Calu3 (cell line): ENCODE results near the gene WWOX. TPM values are rescaled to one million over a fixed set of nuclear protein-coding genes. Genes with fewer than 3 reads are reported as not detected.

Source experiments
- BruUV-seq: library from RNA; stranded (reverse); fragments of 400-500 nt; replicated peaks from 2 replicates; lab custom pipeline; 2021; lab: Mats Ljungman, UMichigan
- CTCF ChIA-PET: fragments of 300-600 bp; sonication (Branson Sonifier 250); formaldehyde crosslinking; loops from one replicate; lab custom pipeline; 2022; ENCODE audit warnings: antibody characterized with exemption; lab: Charles Lee
- DNase-seq: peaks from one replicate; pipeline ENCODE4 v3.0.0; 2022
- H3K27ac Mint-ChIP-seq: one replicate; pipeline ENCODE4 v1.8.0; 2022; ENCODE audit warnings: mixed read lengths; ENCODE audit not compliant: unreplicated experiment
- H3K27me3 Mint-ChIP-seq: one replicate; pipeline ENCODE4 v1.8.0; 2022; ENCODE audit warnings: mixed read lengths; ENCODE audit not compliant: unreplicated experiment
- H3K36me3 Mint-ChIP-seq: one replicate; pipeline ENCODE4 v1.8.0; 2022; ENCODE audit warnings: mild to moderate bottlenecking, moderate library complexity, mixed read lengths; ENCODE audit not compliant: insufficient read depth, unreplicated experiment
- H3K4me1 Mint-ChIP-seq: one replicate; pipeline ENCODE4 v1.8.0; 2022; ENCODE audit warnings: mild to moderate bottlenecking, low read depth, mixed read lengths; ENCODE audit not compliant: unreplicated experiment
- H3K4me3 Mint-ChIP-seq: one replicate; pipeline ENCODE4 v1.8.0; 2022; ENCODE audit warnings: mild to moderate bottlenecking, low read depth, moderate library complexity, mixed read lengths; ENCODE audit not compliant: unreplicated experiment
- H3K9me3 Mint-ChIP-seq: one replicate; pipeline ENCODE4 v1.8.0; 2022; ENCODE audit warnings: low read depth, mixed read lengths; ENCODE audit not compliant: unreplicated experiment
- intact Hi-C: fragments of 100-400 bp; cut with micrococcal nuclease; formaldehyde crosslinking; loops from one replicate; pipeline ENCODE4 v1.10.0; 2022; ENCODE audit not compliant: unreplicated experiment
- total RNA-seq: library from RNA; stranded (reverse); gene quantifications from 2 replicates; pipeline ENCODE4 v1.2.3, GENCODE V29; 2022
- TF ChIP-seq, protein P1 (sequence below): fragments of 200-600 bp; IDR thresholded peaks from one replicate; pipeline ENCODE4 v1.8.0; 2022; ENCODE audit warnings: antibody characterized with exemption; ENCODE audit not compliant: unreplicated experiment

Gene WWOX
- total RNA-seq, 1 experiment from 2014 or later = 33.5 TPM

DNA sequence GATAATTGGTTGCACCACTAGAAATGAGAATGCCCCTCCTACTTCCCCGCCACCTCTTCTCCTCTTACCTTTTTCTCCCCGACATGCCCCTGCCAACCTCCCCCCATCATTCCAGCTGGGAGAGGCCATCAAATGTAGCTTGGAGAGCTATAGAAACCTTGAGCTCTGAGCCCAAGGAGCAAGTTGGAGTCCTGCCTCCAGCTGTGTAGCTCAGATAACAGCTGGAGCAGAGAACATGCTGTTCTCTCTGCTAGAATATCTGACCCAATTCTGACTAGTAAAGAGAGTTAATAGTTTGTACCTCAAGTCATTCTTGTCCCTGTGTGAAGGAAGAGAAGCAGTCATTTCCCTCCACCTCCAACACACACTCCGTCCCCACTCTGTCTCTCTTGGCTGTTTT is 1010.8 kb downstream of the WWOX start:
- no peaks in the 10 kb centered on the region for H3K4me1 Mint-ChIP-seq
- no TSS peak for BruUV-seq
- H3K27ac Mint-ChIP-seq = no peak overlapping the region
- intact Hi-C loops = no loop called here
- H3K27me3 Mint-ChIP-seq = no peaks in the 10 kb centered on the region
- H3K36me3 Mint-ChIP-seq = no peaks in the 10 kb centered on the region
- no peak overlapping the region for H3K4me3 Mint-ChIP-seq
- CTCF ChIA-PET = no interaction called here
- TF ChIP-seq, protein P1, sequence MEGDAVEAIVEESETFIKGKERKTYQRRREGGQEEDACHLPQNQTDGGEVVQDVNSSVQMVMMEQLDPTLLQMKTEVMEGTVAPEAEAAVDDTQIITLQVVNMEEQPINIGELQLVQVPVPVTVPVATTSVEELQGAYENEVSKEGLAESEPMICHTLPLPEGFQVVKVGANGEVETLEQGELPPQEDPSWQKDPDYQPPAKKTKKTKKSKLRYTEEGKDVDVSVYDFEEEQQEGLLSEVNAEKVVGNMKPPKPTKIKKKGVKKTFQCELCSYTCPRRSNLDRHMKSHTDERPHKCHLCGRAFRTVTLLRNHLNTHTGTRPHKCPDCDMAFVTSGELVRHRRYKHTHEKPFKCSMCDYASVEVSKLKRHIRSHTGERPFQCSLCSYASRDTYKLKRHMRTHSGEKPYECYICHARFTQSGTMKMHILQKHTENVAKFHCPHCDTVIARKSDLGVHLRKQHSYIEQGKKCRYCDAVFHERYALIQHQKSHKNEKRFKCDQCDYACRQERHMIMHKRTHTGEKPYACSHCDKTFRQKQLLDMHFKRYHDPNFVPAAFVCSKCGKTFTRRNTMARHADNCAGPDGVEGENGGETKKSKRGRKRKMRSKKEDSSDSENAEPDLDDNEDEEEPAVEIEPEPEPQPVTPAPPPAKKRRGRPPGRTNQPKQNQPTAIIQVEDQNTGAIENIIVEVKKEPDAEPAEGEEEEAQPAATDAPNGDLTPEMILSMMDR = no peak
- DNase-seq = no peak
- H3K9me3 Mint-ChIP-seq = peaks cover 6% of the 10 kb centered on the region

DNA sequence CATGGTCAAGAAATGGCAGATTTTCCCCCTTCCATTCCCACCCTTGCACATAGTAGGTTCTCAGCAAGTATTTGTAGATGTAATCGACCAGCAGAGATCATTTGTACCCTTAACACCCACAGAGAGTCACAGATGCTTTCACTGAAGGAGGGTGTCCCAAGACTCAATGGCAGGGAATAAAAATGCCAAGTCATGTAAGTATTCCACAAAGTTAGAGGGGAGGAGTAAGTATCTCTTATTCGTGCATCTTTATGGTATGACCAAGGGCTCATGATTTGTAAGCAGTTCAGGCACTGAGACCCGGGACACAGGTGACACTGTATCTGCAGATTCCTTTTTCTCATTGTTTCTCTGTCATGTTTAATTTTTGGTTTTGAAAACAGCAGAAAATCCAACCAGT is 1011.5 kb downstream of the WWOX start:
- TF ChIP-seq, protein P1 = no peak
- Mint-ChIP-seq H3K27ac (no peak overlapping the region), H3K36me3 (no peaks in the 10 kb centered on the region), H3K4me1 (no peaks in the 10 kb centered on the region), H3K4me3 (no peak overlapping the region), H3K27me3 (no peaks in the 10 kb centered on the region), H3K9me3 (peaks cover 6% of the 10 kb centered on the region)
- intact Hi-C loops = no loop called here
- BruUV-seq = no TSS peak
- CTCF ChIA-PET = no interaction called here
- DNase-seq = no peak

DNA sequence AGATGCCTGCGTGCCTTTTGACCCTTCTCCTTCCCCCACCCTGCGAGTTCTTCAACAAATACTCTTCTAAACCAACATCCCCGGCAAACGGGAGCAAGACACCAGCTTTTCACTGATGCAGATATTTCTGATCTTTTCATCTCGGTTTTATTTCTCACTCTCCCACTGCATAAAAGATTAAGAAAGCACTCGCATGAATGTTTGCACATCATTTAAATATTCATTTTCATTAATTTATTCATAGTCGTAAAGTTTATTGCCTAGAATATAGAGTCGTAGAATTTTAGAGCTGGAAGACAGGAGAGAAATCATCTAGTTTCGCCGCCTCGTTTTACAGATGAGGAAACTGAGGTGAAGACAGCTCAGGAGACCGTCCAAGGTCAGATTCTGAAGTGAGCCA is 1013.0 kb downstream of the WWOX start:
- peaks cover 6% of the 10 kb centered on the region for H3K9me3 Mint-ChIP-seq
- no peaks in the 10 kb centered on the region for H3K27me3 Mint-ChIP-seq
- BruUV-seq = no TSS peak
- H3K27ac Mint-ChIP-seq = no peak overlapping the region
- CTCF ChIA-PET = no interaction called here
- H3K4me3 Mint-ChIP-seq = no peak overlapping the region
- no peaks in the 10 kb centered on the region for H3K36me3 Mint-ChIP-seq
- intact Hi-C loops = no loop called here
- TF ChIP-seq, protein P1 = no peak
- H3K4me1 Mint-ChIP-seq = no peaks in the 10 kb centered on the region
- no peak for DNase-seq

DNA sequence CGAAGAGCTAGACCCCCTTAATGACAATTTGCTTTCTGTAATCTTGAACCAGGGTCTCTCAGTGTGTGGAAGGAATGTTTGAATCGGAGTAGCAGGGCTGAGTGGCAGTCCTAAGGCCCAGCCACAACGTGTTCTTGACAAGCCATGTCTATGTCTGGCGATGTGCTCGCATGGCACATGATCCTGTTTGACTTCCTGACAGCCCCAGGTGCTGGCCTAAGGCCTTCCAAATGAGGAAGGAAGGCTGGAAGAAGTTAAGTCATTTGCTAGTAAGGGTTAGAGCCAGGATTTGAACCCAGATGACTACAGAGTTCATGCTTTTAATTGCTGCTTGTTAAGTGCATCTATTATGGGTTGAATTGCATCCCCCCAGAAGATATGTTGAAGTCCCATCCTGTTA is 1014.4 kb downstream of the WWOX start:
- Mint-ChIP-seq H3K4me1 (no peaks in the 10 kb centered on the region), H3K36me3 (no peaks in the 10 kb centered on the region), H3K27ac (no peak overlapping the region), H3K4me3 (no peak overlapping the region), H3K9me3 (peaks cover 6% of the 10 kb centered on the region), H3K27me3 (no peaks in the 10 kb centered on the region)
- CTCF ChIA-PET = no interaction called here
- intact Hi-C loops = no loop called here
- no peak for DNase-seq
- no TSS peak for BruUV-seq
- TF ChIP-seq, protein P1 = no peak
